ENCODE data around the gene ADK.
A peak's percentile ranks its signal among the peaks of the same experiment; 100 is the strongest.
"Not testable (repeated sequence)": the region's sequence is repeated elsewhere in the genome, so short reads cannot be mapped to it uniquely, and the experiment has no call there.

The ADK gene

GRCh38 chr10:74573497-74573896 is 422.5 kb downstream of the ADK start:
- DNase-seq, result not testable (repeated sequence)

- DNase-seq, result no peak
These were observed 424.2 kb downstream of the ADK start for GRCh38 chr10:74575191-74575720.

- no peak for DNase-seq
These were observed 424.9 kb downstream of the ADK start for GRCh38 chr10:74575912-74576311.

GRCh38 chr10:74576586-74576985 is 425.6 kb downstream of the ADK start:
- DNase-seq, result no peak

- DNase-seq, result not testable (repeated sequence)
These were observed 429.4 kb downstream of the ADK start for GRCh38 chr10:74580438-74580837.

GRCh38 chr10:74582566-74582965 is 431.5 kb downstream of the ADK start:
- DNase-seq, result no peak

GRCh38 chr10:74585231-74586087 is 434.4 kb downstream of the ADK start:
- DNase-seq, result no peak

GRCh38 chr10:74586088-74586585 is 435.1 kb downstream of the ADK start:
- peak; percentile 35 for DNase-seq

- DNase-seq, result no peak
These were observed 436.3 kb downstream of the ADK start for GRCh38 chr10:74587109-74587854.

GRCh38 chr10:74589226-74589673 is 438.2 kb downstream of the ADK start:
- peak; percentile 97 for DNase-seq

- no peak for DNase-seq
These were observed 438.8 kb downstream of the ADK start for GRCh38 chr10:74589851-74590250.

GRCh38 chr10:74593470-74593869 is 442.4 kb downstream of the ADK start:
- DNase-seq, result no peak

- DNase-seq, result no peak
These were observed 445.7 kb downstream of the ADK start for GRCh38 chr10:74596713-74597112.

- DNase-seq, result no peak
These were observed 448.0 kb downstream of the ADK start for GRCh38 chr10:74598891-74599566.

- DNase-seq, result no peak
These were observed 448.7 kb downstream of the ADK start for GRCh38 chr10:74599672-74600071.

GRCh38 chr10:74600170-74600569 is 449.1 kb downstream of the ADK start:
- no peak for DNase-seq

- no peak for DNase-seq
These were observed 451.6 kb downstream of the ADK start for GRCh38 chr10:74602576-74602975.

GRCh38 chr10:74610299-74610698 is 459.3 kb downstream of the ADK start:
- DNase-seq, result no peak

- DNase-seq, result peak; percentile 18
These were observed 461.2 kb downstream of the ADK start for GRCh38 chr10:74612195-74612594.

GRCh38 chr10:74620626-74621025 is 469.6 kb downstream of the ADK start:
- no peak for DNase-seq

GRCh38 chr10:74623786-74624185 is 472.8 kb downstream of the ADK start:
- no peak for DNase-seq

- DNase-seq, result no peak
These were observed 473.5 kb downstream of the ADK start for GRCh38 chr10:74624501-74624900.

- no peak for DNase-seq
These were observed 477.1 kb downstream of the ADK start for GRCh38 chr10:74628136-74628535.

Measured in NCI-H226 (cell line).